ENCODE measurements around the gene PLIN3.
"Not testable (repeated sequence)": the region's sequence is repeated elsewhere in the genome, so short reads cannot be mapped to it uniquely, and the experiment has no call there.

DNA sequence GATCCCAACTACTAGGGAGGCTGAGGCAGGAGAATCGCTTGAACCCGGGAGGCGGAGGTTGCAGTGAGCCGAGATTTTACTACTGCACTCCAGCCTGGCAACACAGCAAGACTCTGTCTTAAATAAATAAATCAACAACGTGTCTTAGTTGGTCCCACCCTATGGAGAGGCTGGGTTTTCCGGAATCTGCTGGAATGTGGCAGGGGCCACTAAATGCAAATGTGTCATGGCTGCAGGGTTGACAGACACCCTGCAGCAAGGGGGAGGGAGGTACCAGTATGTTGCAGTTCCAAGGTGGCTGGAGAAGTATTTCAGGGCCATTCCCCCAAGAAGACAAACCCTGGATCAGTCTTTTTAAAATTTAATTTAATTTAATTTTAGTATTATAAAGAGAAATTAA, 20.3 kb upstream of the PLIN3 start:
- TF ChIP-seq, protein P1, sequence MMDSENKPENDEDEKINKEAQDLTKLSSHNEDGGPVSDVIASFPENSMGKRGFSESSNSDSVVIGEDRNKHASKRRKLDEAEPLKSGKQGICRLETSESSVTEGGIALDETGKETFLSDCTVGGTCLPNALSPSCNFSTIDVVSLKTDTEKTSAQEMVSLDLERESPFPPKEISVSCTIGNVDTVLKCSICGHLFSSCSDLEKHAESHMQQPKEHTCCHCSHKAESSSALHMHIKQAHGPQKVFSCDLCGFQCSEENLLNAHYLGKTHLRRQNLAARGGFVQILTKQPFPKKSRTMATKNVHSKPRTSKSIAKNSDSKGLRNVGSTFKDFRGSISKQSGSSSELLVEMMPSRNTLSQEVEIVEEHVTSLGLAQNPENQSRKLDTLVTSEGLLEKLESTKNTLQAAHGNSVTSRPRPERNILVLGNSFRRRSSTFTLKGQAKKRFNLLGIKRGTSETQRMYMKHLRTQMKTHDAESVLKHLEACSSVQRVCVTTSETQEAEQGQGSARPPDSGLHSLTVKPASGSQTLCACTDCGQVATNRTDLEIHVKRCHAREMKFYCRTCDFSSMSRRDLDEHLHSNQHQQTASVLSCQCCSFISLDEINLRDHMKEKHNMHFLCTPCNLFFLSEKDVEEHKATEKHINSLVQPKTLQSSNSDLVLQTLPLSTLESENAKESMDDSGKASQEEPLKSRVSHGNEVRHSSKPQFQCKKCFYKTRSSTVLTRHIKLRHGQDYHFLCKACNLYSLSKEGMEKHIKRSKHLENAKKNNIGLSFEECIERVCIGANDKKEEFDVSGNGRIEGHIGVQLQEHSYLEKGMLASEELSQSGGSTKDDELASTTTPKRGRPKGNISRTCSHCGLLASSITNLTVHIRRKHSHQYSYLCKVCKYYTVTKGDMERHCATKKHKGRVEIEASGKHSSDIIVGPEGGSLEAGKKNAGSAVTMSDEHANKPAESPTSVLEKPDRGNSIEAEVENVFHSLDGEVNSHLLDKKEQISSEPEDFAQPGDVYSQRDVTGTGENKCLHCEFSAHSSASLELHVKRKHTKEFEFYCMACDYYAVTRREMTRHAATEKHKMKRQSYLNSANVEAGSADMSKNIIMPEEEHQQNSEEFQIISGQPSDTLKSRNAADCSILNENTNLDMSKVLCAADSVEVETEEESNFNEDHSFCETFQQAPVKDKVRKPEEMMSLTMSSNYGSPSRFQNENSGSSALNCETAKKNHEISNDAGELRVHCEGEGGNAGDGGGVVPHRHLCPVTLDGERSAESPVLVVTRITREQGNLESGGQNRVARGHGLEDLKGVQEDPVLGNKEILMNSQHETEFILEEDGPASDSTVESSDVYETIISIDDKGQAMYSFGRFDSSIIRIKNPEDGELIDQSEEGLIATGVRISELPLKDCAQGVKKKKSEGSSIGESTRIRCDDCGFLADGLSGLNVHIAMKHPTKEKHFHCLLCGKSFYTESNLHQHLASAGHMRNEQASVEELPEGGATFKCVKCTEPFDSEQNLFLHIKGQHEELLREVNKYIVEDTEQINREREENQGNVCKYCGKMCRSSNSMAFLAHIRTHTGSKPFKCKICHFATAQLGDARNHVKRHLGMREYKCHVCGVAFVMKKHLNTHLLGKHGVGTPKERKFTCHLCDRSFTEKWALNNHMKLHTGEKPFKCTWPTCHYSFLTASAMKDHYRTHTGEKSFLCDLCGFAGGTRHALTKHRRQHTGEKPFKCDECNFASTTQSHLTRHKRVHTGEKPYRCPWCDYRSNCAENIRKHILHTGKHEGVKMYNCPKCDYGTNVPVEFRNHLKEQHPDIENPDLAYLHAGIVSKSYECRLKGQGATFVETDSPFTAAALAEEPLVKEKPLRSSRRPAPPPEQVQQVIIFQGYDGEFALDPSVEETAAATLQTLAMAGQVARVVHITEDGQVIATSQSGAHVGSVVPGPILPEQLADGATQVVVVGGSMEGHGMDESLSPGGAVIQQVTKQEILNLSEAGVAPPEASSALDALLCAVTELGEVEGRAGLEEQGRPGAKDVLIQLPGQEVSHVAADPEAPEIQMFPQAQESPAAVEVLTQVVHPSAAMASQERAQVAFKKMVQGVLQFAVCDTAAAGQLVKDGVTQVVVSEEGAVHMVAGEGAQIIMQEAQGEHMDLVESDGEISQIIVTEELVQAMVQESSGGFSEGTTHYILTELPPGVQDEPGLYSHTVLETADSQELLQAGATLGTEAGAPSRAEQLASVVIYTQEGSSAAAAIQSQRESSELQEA (IDR thresholded peaks at IDR 0.05; ENCODE audit: low read depth), result not testable (repeated sequence)
- TF ChIP-seq, protein P2, sequence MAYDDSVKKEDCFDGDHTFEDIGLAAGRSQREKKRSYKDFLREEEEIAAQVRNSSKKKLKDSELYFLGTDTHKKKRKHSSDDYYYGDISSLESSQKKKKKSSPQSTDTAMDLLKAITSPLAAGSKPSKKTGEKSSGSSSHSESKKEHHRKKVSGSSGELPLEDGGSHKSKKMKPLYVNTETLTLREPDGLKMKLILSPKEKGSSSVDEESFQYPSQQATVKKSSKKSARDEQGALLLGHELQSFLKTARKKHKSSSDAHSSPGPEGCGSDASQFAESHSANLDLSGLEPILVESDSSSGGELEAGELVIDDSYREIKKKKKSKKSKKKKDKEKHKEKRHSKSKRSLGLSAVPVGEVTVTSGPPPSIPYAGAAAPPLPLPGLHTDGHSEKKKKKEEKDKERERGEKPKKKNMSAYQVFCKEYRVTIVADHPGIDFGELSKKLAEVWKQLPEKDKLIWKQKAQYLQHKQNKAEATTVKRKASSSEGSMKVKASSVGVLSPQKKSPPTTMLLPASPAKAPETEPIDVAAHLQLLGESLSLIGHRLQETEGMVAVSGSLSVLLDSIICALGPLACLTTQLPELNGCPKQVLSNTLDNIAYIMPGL (CRISPR knock-in tag; IDR thresholded peaks at IDR 0.05), result not testable (repeated sequence)
- not testable (repeated sequence) for TF ChIP-seq HCFC1 (IDR thresholded peaks at IDR 0.05; ENCODE audit: low read depth, low read length); ZNF609 (CRISPR knock-in tag; IDR thresholded peaks at IDR 0.05; ENCODE audit: borderline replicate concordance)

Measured in K562 (cell line).